Ureter (tissue), 1 donor: ENCODE data around the gene DNPH1. TPM values are rescaled to one million over a fixed set of nuclear protein-coding genes. Genes with fewer than 3 reads are reported as not detected.

Experiments used
- DNase-seq: peaks from one replicate; pipeline ENCODE4 v3.0.0-alpha.2; 2020; ENCODE audit warnings: low spot score
- total RNA-seq: library from RNA; stranded (reverse); gene quantifications from one replicate; pipeline ENCODE4 v1.2.4, GENCODE V29; 2023
- donor health status: DM: yes; HTN: yes; CAD: no.

DNPH1 gene, protein sequence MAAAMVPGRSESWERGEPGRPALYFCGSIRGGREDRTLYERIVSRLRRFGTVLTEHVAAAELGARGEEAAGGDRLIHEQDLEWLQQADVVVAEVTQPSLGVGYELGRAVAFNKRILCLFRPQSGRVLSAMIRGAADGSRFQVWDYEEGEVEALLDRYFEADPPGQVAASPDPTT
- 42.8 TPM for total RNA-seq

DNA sequence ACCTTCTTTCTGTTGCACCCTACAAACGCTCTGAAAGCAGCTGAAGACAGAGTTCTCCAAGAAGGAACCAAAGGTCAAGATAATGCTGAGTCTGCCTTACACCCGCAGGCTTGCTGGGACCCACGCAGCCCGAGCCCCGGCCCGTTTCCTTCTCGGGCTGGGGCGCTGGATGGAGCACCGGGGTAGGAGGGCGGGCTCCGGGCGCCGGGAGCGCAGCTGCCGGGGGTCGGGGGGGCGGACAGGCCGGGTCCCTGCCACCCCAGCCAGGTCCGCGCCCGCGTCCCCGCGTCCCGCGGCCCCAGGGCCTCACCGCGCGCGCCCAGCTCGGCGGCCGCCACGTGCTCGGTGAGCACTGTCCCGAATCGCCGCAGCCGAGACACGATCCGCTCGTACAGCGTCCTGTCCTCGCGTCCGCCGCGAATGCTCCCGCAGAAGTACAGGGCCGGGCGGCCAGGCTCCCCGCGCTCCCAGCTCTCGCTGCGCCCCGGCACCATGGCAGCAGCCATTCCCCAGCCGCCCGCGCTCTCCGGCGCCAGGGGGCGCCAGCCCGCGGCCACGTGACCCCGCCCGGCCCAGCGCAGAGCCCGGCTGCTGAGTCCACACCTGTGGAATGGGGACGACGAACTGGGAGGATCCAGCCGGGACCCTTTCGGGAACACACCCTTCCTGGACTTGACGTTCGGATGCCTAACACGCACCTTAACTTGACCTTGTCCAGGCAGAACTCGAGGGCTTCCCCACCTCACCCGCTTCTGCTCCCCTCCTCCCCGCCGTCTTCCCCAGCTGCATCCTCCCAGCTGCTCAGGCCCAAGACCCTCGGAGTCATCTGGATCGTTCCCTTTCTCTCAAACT is at the start of gene DNPH1:
Gene DNPH1 (minus strand): TSS at position 531 of the 852 bp plus-strand sequence. CDS start 25 bp downstream, at position 506.
- DNase-seq = peak; percentile 81

DNA sequence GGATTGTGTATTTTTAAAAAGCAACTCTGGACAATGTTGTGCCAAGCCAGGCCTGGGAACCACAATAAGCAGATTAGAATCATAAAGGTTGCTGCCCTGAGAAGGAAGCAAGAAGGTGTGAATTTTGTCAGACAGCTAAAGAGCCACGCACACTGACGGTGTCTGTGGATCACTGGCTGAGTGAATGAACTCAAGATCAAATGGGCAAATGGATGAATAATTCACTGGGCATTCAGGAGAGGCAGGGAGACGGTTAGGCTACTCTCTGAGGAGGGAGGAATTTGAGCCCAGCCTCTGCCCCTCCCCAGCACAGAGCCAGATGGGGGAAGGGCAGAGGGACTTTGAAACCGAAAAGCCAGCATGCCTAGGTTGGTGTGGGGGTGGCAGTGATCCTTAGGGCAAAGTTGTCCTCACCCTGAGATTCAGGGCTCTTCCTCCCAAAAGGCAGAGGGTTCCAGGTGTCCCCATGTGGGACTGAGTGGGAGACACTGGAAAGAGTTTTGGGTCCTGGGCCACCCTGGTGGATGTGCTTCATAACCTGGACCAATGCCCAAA is 49.3 kb upstream of the DNPH1 start:
- no peak for DNase-seq

DNA sequence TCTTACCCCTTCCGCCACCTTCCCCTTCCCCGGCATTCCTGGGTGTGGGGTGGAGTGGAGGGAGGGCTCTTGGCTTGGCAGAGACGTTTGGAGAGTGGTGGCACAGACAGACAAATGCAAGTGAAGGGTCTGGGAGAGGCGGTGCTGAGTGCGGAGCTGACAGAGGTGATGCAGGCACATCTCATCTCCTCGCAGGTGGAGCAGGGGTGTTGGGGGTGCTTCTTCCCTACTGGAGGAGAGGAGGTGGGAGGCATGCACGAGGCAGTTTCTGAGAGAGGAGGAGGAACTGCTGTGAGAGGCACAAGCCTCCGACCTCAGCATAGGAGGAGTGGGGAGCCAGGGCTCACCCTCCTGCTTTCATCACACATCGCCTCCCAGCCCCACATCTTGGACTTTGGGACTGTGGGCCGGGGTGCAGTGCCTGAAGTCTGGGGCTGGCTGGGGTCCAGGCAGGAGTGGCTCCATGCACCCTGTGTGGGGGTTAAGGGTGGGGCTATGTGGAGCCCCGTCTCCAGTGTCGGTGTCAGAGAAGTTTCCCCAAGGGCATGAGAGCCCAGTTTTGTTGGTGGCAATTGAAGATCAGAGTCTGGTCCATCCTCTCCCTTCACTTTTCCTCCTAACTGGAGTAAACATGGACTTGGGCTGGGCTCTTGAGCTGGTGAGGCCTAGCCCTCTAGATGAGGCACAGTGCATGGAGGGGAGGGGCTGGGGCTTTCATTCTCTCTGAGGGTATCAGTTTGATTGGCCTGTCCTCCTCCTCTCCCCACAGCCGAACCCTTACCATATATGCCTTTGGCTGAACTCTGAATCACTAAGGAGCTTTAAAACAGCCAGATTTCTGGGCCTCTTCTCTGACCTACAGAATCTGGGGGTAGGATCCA is 48.6 kb upstream of the DNPH1 start:
- DNase-seq = no peak

DNA sequence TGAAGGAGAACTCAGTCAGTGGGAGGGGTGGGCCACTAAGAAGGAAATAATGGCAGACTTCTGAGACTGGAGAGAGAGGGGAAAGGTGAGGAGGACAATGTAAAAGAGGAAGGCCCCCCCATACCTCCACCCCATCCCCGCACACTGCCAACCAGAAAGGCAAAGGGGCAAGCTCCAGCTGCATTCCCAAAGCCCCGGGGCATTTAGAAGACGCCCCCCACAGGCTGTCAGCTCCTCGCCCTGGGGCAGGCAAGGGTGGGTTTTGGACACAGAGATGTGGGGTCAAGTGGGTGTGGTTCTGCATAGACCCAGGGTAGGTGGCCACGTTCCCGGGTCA is 48.0 kb upstream of the DNPH1 start:
- DNase-seq = no peak

DNA sequence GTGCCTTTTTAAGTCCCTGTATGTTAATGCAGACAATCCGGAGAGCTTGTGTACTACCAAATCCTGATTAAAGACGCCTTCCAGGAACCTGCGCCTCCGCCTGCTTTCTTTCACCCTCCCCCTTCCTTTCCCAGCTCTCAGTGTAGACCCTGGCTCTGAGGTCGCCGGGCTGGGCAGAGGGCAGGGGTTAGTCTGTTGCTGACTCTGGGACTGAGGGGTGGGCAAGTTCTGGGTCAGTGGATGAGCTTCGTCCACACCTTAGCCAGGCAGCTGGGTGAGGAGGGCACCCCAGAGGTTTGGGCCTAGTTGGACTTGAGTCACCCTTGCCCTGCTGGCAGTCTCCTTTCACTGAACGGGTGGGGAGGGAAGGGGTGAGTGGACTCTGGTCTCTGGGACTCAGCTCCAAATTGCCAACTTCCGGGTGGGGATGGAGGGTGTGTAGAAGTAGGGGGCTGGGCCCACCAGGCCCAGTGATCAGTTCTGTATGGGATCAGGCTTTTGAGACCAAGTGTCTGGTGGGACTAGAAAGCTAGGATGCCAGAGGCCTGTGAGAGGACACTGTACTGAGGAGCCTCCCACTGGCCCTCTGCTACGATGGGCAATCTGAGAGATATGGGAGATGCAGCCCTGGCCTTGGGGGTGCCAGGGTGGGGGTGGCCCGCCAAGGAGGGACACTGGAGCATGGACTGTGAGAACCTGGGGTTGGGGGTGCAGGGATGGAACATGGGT is 47.5 kb upstream of the DNPH1 start:
- no peak for DNase-seq

DNA sequence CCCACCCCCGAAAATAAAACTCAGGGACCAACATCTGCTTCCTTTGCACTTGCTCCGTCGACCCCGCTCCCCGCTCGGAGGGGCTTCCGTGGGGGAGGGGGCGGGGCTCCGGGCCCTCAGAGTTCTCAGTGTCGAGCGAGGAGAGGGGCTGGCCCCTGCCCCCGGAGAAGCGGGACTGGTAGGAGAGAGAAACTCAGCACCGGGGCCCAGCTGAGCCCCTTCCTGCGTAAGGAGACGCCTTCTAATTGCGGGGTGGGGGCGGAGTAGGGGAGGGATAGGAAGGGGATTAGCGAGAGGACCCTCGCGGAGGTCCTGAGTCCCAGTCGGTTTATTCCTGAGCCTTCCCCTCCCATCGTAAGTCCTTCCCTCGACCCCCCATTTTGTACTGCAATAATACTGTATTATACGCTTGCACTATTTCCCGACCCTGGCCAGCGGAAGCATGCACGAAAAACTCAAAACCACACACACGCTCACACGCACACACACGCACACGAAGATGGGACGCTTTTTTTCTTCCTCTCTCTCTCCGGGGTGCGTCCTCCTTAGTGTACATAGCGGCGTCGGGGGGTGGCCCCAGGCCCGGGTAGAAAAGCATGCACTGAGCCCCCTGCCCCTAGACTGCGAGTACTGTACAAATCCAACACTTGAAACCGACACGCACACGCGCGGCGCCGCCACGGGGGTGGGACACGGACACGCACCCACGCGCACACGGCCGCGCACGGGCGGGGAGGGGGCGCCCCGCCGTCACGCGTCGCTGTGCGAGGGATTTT is 46.7 kb upstream of the DNPH1 start:
- DNase-seq = no peak

DNA sequence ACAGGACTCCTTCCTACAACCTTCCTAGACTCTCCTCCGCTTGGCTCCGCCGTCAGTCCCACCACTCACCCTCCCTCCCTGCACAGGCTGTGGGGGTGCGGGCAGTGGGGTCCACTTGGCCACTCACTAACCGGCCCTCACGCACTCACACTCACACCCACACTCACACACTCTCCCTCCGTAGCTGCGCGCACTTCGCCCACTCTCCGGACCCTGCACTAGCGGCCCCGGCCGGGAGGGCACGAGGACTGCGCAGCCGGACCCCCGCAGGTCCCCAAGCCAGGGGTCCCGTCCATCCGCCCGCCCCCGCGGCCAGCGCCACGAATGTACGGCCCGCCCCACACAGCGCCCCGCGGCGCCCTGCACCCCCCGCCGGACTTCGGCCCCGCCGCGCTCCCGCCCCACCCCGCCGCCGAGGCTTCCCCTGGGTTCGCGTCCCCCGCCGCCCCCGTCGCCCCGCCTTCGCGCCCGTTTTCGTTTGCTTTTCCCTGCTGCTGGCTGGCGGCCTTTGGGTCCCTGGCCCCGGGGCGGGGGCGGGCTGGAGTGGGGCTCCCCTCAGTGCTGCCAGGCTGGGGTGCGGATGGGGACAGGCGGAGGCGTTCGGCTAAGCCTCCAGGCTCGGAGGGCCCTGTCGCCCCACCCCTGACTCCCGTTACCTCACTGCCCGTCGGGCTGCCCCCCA is 45.8 kb upstream of the DNPH1 start:
- no peak for DNase-seq

DNA sequence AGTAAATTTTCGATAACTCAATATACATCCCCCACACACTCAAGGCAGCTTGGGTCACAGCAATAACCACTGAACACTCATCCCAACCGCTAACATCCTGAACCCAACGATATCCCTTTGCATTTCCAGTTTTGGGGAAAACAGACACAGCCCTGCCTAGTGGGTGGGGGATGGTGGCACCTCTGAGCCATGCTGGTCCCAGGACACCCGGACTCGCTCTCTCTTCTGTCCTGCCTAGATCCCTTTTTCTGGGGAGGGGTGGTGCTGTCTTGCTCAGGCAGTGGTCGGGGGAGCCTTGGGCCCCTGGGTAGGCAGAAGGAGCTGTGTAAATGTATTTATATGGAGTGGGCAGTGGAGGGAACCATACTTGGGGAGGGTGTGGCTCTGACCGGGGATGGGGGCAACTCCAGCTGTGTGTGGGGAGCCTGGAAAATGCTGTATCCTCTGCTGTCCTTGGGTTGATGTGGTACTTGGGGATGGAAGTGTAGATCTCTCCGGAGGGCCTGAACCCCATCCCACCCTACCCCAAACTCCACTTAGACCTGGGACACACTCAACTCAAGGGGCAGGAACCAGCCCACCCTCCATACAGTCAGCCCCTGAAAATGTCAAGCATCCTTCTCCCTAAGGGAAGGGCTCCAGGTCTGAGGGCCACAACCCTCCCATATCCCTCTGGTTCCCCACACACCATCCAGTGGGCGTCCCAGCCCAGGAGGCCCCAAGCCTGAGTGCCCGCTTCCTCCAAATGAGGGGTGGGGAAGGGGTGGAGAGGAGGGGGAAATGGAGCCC is 45.0 kb upstream of the DNPH1 start:
- DNase-seq = no peak

DNA sequence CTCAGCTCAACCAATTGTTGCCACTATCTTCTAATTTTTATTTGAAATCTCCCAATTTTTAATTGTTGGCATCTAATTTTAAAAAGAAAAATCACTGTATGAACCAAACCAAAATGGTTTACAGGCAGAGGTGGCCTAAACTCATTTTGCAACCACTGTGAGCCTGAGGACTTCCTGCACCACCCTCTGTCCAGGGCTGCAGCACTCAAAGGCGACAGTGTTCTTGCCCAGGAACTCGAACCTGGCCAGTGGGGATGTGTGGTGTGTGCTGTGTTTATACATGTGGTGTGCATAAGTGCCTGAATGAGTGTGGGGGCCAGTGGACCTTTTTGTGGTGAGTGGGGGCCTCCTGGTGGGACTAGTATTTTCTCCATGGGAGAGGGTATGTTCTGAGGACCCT is 44.4 kb upstream of the DNPH1 start:
- no peak for DNase-seq

DNA sequence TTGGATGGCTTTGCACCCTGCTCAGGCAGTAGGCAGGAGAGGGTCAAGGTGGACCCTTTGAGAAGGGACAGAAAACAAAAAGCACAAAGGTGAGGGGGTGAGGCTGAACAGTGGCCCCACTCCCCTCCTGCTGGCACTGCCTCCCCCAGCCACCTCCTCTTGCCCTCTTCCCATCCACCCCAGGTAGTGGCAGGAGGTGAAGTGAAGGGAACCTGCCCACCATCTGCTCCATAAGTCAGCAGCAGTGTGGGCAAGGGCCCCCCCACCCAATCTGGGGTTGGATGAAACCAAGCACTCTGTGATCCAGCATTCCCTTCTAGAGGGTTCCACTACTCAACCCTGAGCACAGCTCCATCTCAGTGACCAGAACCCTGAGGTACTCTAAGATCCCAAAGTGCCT is 42.7 kb upstream of the DNPH1 start:
- no peak for DNase-seq

DNA sequence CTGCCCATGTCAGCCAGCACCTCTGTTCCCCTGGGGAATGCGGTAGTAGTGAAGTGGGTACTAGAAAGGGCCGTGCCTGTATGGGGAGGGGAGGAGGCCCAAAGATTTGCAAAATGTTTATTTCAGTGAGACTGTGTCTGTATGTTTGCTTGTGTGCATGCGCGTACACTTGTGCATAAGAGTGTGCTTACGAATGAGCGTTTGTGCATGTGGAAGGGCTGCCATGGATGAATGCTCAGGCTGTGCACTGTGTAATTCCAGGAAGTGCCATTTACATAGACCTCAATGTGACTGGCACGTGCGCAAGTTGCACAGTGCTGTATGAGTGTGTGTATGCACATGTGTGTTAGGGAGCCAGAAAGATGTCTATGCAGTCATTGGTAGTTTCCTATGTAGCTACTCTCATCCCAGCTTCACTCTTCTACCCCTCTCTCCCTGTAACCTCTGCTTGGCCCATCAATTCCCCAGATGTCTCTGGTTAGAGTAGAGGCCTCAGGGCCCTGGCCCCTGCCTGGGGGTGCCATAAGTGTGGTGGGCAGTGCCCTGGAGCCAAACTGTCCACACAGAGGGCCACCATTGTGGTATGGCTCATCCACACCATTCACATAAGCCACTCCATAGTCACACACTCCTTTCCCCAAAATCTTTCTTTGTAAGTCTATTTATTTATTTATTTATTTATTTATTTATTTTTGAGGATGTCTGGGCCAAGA is 42.0 kb upstream of the DNPH1 start:
- no peak for DNase-seq

DNA sequence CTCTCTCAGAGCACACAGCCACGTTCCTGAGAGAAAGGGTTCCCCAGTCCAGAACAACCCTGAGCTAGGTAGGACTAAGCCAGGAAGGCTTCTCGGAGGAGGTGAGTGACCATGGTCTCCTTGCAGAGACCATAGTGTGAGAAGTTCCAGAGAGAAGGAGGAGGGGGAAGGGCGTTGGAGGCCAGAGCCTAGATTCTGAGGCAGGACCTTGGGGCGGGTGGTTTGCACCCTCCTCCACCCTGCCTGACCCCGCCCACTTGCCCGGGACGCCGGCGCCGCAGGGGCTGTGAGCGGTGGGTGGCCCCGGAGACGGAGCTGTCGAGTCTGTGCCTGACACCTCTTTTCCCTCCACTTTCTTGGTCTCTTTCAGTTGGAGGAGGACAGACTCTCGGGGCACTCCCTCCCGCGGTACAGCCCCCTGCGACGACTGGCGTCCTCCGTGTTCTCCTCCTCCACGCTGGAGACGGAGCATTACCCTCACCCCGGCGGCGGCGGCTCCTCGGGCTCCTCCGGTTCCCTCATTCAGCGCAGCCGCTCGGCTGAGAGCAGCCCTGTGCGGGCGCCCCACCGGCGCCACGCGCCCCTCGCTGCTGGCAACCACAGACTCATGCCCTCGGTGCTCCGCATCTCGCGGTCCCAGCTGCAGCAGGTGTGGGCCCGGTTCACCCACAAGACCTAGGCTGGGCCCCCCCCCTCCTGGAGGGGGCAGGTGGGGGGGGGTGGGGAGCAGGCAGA is 40.2 kb upstream of the DNPH1 start:
- DNase-seq = no peak

DNA sequence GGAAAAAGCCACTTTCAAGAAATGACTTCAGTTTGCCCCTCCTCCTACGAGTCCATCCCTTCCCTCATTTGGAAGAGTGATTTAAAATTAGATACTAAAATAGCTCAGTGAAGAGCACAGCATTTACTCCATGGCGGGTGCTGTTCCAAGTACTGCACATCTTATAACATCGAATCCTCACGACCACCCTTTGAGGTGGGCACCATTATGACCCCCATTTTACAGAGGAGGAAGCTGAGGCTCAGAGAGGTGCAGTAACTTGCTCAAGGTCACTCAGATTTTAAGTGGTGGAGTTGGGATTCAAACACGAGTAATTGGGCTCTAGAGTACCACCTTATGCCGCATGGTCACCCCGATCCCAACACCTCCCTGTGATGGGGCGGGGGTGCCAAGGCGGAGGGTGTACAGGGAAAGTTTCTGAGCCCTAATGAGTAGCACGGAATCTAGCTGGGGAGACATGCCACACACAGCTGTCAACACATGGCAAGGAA is 39.5 kb upstream of the DNPH1 start:
- DNase-seq = no peak

DNA sequence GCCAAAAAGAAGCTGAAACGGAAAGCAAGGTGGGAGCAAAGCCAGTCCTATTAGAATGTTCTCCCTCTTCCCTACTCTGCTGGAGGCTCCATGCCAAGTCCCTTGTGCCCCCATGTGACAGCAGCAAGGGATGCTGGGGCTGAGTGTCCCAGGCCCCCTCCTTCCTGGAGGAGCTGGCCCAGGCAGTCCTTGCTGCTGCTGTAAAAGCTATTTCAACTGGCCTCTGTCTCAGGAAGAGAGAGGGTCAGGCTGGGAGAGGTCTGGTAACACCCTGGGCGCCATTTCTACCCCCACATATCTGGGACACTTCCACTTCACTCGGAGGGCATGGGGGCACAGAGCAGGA is 39.0 kb upstream of the DNPH1 start:
- DNase-seq = no peak

DNA sequence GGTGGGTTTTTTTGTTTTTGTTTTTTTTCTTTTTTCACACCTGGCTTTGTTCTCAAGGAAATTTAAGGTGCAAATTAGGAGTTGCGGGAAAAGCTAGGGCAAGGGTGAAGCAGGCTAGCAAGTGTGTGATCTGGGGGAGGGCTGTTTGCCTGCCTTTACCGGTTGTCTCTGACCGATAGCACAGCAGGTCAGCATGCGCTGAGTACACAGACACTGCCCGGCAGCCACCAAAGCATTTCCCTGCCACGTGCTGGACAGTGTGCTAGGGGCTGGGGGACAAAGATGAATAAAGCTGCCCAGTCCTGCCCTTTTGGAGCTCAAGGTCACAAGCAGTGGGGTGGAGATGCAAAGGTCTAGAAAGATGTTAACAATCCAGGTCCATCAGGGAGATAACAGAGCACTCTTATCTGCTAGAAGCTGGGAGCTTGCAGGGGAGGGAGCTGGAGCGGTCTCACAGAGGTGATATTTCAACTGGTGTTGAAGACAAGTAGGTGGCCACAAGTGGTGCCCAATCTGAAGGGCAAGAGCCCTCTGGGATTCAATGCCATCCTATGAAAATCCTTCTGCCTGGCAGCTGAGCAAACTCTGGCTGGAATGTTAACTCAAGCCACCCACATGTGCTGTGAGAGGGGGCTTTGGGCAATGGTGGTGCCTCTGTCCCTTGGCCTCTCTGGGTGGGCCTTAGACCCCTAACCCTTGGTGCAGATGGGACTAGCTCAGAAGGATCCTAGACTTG is 38.5 kb upstream of the DNPH1 start:
- DNase-seq = no peak

DNA sequence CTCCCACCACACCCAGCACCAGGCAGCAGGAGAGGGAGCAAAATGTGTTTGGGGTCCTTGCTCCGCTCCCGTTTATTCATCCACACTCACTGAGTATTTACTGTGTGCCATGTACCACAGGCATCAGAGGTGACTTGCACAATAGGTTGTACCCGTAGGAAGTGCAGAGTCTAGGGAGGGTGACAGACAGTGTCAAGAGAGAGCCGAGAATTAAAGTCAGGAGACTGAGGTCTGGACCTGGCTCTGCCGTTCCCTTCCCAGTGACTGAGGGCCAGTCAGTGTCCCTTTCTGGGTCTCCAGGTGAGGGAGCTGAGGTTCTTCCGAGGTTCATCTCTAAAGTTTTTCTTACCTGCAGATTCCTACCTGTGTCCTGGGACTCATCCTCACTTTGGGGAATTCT is 36.3 kb upstream of the DNPH1 start:
- DNase-seq = no peak

DNA sequence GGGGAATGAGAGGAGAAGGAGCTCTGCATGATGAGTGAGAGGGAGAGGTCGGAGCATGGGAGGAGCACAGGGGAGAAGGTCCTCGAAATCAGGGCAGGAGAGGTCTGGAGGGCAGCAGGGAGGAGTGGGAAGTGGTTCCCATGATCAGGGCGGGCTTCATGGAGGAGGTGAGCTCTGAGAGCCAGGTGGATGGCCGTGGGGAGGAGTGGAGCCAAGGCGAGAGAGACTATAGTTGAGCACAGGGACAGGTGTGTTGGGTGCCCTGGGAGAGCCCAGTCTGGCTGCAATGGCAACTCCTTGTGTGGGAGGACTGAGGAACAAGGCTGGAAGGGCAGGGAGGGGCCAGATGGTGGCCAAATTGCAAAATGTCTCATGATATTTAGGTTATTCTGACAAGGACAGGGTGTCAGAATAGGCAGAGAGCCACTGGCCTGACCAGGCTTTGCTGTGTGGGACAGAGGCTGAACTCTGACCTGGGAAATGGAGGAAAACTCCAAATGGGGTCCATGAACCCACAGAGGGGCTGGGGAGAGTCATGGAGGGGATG is 35.4 kb upstream of the DNPH1 start:
- no peak for DNase-seq
